ENCODE data around the gene OMA1.
"Not testable (repeated sequence)": the region's sequence is repeated elsewhere in the genome, so short reads cannot be mapped to it uniquely, and the experiment has no call there.

Gene OMA1

DNA sequence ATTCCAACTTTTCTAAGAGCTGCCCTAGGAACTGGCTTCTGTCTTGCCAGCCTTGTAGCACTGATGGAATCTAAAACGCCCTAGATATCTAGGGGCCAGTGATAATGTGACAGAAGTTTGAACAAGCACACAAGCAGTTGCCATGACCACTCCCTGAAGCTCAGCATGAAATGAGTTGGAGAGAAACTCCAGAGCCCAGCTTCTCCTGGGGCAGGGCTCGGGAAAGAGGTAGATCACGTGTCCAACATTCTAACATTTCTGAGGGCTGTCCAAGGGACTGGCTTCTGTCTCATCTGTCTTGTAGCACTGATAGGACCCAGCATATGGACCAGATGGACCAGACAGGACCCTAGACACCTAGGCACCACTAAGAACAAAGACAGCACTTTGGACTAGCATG lies 37.9 kb downstream of the OMA1 start:
- TF ChIP-seq, protein P1, sequence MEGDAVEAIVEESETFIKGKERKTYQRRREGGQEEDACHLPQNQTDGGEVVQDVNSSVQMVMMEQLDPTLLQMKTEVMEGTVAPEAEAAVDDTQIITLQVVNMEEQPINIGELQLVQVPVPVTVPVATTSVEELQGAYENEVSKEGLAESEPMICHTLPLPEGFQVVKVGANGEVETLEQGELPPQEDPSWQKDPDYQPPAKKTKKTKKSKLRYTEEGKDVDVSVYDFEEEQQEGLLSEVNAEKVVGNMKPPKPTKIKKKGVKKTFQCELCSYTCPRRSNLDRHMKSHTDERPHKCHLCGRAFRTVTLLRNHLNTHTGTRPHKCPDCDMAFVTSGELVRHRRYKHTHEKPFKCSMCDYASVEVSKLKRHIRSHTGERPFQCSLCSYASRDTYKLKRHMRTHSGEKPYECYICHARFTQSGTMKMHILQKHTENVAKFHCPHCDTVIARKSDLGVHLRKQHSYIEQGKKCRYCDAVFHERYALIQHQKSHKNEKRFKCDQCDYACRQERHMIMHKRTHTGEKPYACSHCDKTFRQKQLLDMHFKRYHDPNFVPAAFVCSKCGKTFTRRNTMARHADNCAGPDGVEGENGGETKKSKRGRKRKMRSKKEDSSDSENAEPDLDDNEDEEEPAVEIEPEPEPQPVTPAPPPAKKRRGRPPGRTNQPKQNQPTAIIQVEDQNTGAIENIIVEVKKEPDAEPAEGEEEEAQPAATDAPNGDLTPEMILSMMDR (IDR thresholded peaks at IDR 0.05) = no peak
- Histone ChIP-seq H3K4me1 (ENCODE audit: control insufficient read depth in 1 of 2, insufficient read depth in 1 of 2, low read depth in 1 of 2, low read length in 1 of 2) (no peaks in the 10 kb centered on the region), H3K36me3 (peaks cover 44% of the 10 kb centered on the region), H3K4me3 (ENCODE audit: low read depth in 1 of 2, low read length in 1 of 2) (no peak overlapping the region), H3K9me3 (no peaks in the 10 kb centered on the region), H3K27ac (no peak overlapping the region), H3K27me3 (no peaks in the 10 kb centered on the region)

DNA sequence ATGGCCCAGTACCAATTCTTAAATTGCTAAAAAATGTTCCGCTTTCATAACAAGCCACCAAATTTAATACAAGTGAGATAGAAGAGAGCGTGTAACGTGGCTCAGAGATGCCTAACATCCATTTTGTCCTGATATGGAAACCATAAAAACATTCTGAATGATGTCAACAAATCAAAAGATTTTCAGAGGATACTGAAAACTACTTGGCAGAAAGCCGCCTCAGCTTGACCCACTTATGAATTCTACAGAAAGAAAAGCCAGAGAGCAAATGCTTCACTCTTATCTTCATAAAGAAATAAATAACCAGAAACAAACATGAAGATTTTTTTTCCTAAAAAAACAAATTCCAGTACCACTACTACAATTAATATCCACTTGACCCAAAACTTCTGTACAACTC lies 41.2 kb downstream of the OMA1 start:
- TF ChIP-seq, protein P1 (IDR thresholded peaks at IDR 0.05) = no peak
- Histone ChIP-seq H3K4me1 (ENCODE audit: control insufficient read depth in 1 of 2, insufficient read depth in 1 of 2, low read depth in 1 of 2, low read length in 1 of 2) (no peaks in the 10 kb centered on the region), H3K36me3 (peaks cover 45% of the 10 kb centered on the region), H3K9me3 (no peaks in the 10 kb centered on the region), H3K27me3 (no peaks in the 10 kb centered on the region), H3K4me3 (ENCODE audit: low read depth in 1 of 2, low read length in 1 of 2) (no peak overlapping the region), H3K27ac (no peak overlapping the region)

- TF ChIP-seq, protein P1 (IDR thresholded peaks at IDR 0.05) = no peak
- Histone ChIP-seq H3K4me1 (ENCODE audit: control insufficient read depth in 1 of 2, insufficient read depth in 1 of 2, low read depth in 1 of 2, low read length in 1 of 2) (peaks cover 4 to 8% of the 10 kb centered on the region in 2 experiments), H3K9me3 (no peaks in the 10 kb centered on the region), H3K27me3 (no peaks in the 10 kb centered on the region), H3K4me3 (ENCODE audit: low read depth in 1 of 2, low read length in 1 of 2) (no peak overlapping the region), H3K36me3 (peaks cover 34% of the 10 kb centered on the region), H3K27ac (no peak overlapping the region)
These were observed 44.0 kb downstream of the OMA1 start for GRCh38 chr1:58502519-58502918.

GRCh38 chr1:58500043-58500442 lies 46.5 kb downstream of the OMA1 start:
- no peaks in the 10 kb centered on the region for H3K27me3 ChIP-seq
- no peaks in the 10 kb centered on the region for H3K9me3 ChIP-seq
- H3K27ac ChIP-seq = no peak overlapping the region
- no peak overlapping the region for H3K4me3 ChIP-seq (ENCODE audit: low read depth in 1 of 2, low read length in 1 of 2)
- H3K36me3 ChIP-seq = peaks cover 18% of the 10 kb centered on the region
- H3K4me1 ChIP-seq (ENCODE audit: control insufficient read depth in 1 of 2, insufficient read depth in 1 of 2, low read depth in 1 of 2, low read length in 1 of 2) = peaks cover 9 to 12% of the 10 kb centered on the region in 2 experiments
- TF ChIP-seq, protein P1 (IDR thresholded peaks at IDR 0.05) = no peak

DNA sequence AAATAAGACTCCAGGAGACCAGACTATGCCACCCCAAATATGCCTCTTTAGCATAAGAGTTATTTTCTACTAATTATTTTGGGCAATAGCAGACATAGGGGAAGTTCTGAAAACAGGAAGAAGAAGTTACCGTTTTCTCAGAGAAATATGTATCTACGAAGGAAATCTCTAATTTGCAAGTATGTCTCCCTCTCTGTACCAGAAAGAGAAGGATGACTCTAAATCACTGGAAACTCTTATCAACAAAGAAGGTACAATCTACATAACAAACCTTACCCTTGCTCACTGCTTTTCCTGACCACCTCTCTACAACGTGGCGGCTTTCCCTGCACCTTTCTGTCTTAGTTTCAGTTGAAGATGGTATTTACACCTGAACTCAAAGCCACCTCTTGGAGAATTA lies 49.0 kb downstream of the OMA1 start:
- TF ChIP-seq, protein P1 (IDR thresholded peaks at IDR 0.05) = no peak
- peak overlapping the region; percentile 73 for H3K27ac ChIP-seq

GRCh38 chr1:58496042-58496441 lies 50.5 kb downstream of the OMA1 start:
- Histone ChIP-seq H3K4me1 (ENCODE audit: control insufficient read depth in 1 of 2, insufficient read depth in 1 of 2, low read depth in 1 of 2, low read length in 1 of 2) (peaks cover 9 to 12% of the 10 kb centered on the region in 2 experiments), H3K9me3 (no peaks in the 10 kb centered on the region), H3K4me3 (ENCODE audit: low read depth in 1 of 2, low read length in 1 of 2) (no peak overlapping the region), H3K27ac (no peak overlapping the region), H3K27me3 (no peaks in the 10 kb centered on the region), H3K36me3 (no peaks in the 10 kb centered on the region)
- TF ChIP-seq, protein P1 (IDR thresholded peaks at IDR 0.05) = no peak

More for the DNA sequence above, 49.0 kb downstream of the OMA1 start:
- Histone ChIP-seq H3K27me3 (no peaks in the 10 kb centered on the region), H3K4me3 (ENCODE audit: low read depth in 1 of 2, low read length in 1 of 2) (no peak overlapping the region), H3K36me3 (no peaks in the 10 kb centered on the region), H3K4me1 (ENCODE audit: control insufficient read depth in 1 of 2, insufficient read depth in 1 of 2, low read depth in 1 of 2, low read length in 1 of 2) (peaks cover 9 to 12% of the 10 kb centered on the region in 2 experiments), H3K9me3 (no peaks in the 10 kb centered on the region)

DNA sequence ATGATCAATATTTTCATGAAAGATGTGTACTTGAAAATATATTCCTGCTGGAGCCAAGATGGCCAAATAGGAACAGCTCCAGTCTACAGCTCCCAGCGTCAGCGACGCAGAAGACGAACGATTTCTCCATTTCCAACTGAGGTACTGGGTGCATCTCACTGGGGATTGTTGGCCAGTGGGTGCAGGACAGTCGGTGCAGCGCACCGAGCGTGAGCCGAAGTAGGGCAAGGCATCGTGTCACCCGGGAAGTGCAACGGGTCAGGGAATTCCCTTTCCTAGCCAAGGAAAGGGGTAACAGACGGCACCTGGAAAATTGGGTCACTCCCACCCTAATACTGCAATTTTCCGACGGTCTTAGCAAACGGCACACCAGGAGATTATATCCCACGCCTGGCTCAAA lies 57.6 kb downstream of the OMA1 start:
- H3K4me3 ChIP-seq (ENCODE audit: low read depth in 1 of 2, low read length in 1 of 2); H3K27me3 ChIP-seq; H3K36me3 ChIP-seq; H3K27ac ChIP-seq; H3K9me3 ChIP-seq; H3K4me1 ChIP-seq (ENCODE audit: control insufficient read depth in 1 of 2, insufficient read depth in 1 of 2, low read depth in 1 of 2, low read length in 1 of 2): not testable (repeated sequence)

Data from neutrophil (primary cell).